ENCODE measurements around the gene GLIS1. TPM values are rescaled to one million over a fixed set of nuclear protein-coding genes. Genes with fewer than 3 reads are reported as not detected.

GLIS1 gene
- total and polyA plus RNA-seq, 8 donors: 0.20 to 4.8 (median 0.55) TPM; not detected in 1

GRCh38 chr1:53639996-53640700 is 98.8 kb downstream of the GLIS1 start:
- TF ChIP-seq EP300 (IDR thresholded peaks at IDR 0.05) (no peak), POLR2AphosphoS5 (IDR thresholded peaks at IDR 0.05) (no peak), POLR2A (IDR thresholded peaks at IDR 0.05) (no peak)
- Histone ChIP-seq H3K27ac (no peak overlapping the region), H3K9me3 (no peaks in the 10 kb centered on the region), H3K27me3 (peaks cover 0 to 6% (median 0%) of the 10 kb centered on the region in 3 donors), H3K36me3 (no peaks in the 10 kb centered on the region), H3K4me1 (no peaks in the 10 kb centered on the region), H3K4me3 (no peak overlapping the region)
- WGBS, 5 donors: 73 to 86% (median 83%) methylated on average over 4 of the region's 4 CpGs
- peak in 1 of 2 donors; percentile 3 for DNase-seq
- intact Hi-C loops (cut with DNase I; ENCODE audit: low total_unique reads): no loop called here

DNA sequence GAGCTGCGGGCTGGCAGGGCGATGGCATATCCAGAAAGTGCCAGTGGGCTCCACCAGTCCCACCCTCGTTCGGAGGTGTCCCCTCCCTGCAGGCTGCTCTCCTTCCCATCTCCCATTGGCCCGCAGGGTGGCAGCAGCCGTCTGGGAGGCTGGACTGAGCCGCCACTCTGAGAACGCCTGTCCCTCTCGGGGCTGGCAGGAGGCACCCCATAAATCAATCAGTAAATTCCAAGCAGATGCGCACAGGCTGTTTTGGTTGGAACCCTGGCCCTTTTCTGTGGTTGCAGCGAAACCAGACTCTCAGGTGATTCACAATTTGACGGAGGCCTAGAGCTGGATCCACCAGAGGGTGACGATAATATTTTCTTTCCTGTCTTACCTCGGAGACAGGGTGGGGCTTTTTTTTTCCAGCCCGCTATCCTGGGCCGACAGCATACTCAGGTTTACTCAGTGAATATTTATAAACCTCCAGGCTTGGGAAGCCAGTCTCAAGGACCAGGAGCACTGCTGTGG is 99.7 kb downstream of the GLIS1 start:
- Histone ChIP-seq H3K4me1 (no peaks in the 10 kb centered on the region), H3K9me3 (no peaks in the 10 kb centered on the region), H3K4me3 (no peak overlapping the region), H3K27ac (no peak overlapping the region), H3K27me3 (peaks cover 0 to 6% (median 0%) of the 10 kb centered on the region in 3 donors), H3K36me3 (no peaks in the 10 kb centered on the region)
- intact Hi-C loops (cut with DNase I; ENCODE audit: low total_unique reads): no loop called here
- DNase-seq: peak in 1 of 2 donors; percentile 13
- TF ChIP-seq POLR2A (IDR thresholded peaks at IDR 0.05) (no peak), EP300 (IDR thresholded peaks at IDR 0.05) (no peak), CTCF (IDR thresholded peaks at IDR 0.05) (no peak), POLR2AphosphoS5 (IDR thresholded peaks at IDR 0.05) (no peak)
- 55 to 69% (median 61%) methylated on average over 13 to 16 of the region's 16 CpGs for WGBS, 5 donors

DNA sequence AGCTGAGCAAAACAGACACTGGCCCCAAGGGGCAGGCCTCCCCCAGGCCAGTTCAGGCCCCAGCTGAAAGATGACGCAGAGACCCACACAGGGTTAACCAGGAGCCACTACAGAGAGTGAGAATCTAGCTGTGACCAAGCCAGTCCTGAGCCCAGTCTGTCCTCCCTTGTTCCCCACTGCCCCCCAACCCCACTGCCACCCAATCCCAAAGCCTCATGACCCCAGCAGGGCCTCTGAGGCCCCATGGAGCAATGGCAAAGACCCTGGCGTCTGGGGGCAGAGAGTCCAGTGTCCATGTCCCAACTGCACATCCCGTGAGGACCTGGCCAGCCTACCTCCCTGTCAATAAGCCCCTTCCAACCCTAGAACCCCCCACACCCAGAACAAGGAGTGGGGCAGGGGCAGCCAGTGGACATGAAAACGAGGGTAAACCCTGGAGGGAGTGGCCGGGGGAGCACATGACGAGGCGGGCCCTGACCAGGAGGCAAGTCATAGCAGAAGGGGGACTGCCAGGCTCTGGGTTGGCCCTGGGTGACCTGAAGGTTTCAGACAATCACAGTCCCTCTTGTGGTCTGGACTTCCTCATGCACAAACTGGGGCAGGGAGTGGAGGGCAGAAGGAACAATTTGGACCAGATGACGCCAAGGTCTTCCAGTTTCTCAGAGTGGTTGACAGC is 100.5 kb downstream of the GLIS1 start:
- 80 to 91% (median 87%) methylated on average over 7 to 8 of the region's 8 CpGs for WGBS, 5 donors

DNA sequence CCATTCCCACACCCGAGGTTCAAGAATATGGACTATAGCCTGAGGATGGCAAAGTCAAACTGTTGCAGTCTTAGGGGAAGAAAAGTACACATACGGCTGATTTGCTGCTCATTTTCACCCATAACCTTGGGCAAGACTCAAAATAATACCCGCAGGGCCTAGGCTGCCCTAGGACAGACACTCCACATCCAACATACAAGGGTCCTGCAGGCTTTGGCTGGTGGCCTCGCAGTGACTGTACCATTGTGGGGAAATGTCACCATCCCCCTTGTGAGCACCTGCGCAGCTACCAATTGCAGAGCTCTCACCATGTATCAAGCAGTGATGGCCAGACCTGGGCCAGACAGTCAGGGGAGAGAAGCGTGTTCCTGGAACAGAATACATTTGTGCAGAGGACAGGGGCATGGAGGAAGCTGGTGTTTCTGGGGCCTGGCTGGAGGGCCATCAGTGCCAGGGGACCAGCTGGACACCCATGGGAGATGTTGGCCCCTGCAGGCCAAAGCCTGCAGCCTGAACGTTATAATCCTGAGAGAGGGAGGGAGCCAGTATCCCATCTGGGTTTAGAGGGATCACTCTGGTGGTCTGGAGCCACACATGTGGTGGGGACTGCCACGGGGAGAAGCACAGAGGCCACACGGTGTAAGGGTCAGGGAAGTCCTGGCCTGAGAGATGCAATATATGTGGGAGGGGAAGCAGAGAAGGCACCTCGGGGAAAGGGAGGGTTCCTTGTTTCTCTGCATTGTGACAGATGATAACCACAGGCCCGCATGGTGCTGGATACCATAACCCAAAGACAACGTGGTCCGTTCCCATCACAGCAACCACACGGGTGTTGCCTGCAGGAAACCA is 101.2 kb downstream of the GLIS1 start:
- intact Hi-C loops (cut with DNase I; ENCODE audit: low total_unique reads): no loop called here
- peaks cover 0 to 6% (median 0%) of the 10 kb centered on the region in 3 donors for H3K27me3 ChIP-seq
- H3K4me3 ChIP-seq: no peak overlapping the region
- H3K27ac ChIP-seq: no peak overlapping the region
- WGBS, 5 donors: 76 to 85% (median 79%) methylated on average over 12 to 14 of the region's 14 CpGs
- no peaks in the 10 kb centered on the region for H3K9me3 ChIP-seq
- DNase-seq: peak in 1 of 2 donors; percentile 9
- H3K36me3 ChIP-seq: no peaks in the 10 kb centered on the region
- TF ChIP-seq POLR2A (IDR thresholded peaks at IDR 0.05): no peak
- TF ChIP-seq CTCF (IDR thresholded peaks at IDR 0.05): no peak
- TF ChIP-seq POLR2AphosphoS5 (IDR thresholded peaks at IDR 0.05): no peak
- H3K4me1 ChIP-seq: no peaks in the 10 kb centered on the region

More for the DNA sequence above, 100.5 kb downstream of the GLIS1 start:
- Histone ChIP-seq H3K4me3 (no peak overlapping the region), H3K27me3 (peaks cover 0 to 6% (median 0%) of the 10 kb centered on the region in 3 donors), H3K4me1 (no peaks in the 10 kb centered on the region), H3K27ac (no peak overlapping the region), H3K36me3 (no peaks in the 10 kb centered on the region), H3K9me3 (no peaks in the 10 kb centered on the region)
- TF ChIP-seq EP300 (IDR thresholded peaks at IDR 0.05) (no peak), POLR2AphosphoS5 (IDR thresholded peaks at IDR 0.05) (no peak), CTCF (IDR thresholded peaks at IDR 0.05) (no peak), POLR2A (IDR thresholded peaks at IDR 0.05) (no peak)
- DNase-seq: peak in 1 of 2 donors; percentile 24
- intact Hi-C loops (cut with DNase I; ENCODE audit: low total_unique reads): no loop called here

Data from stomach (tissue), 9 donors.